Measurements from ENCODE around the gene PTTG2. TPM values are rescaled to one million over a fixed set of nuclear protein-coding genes. Genes with fewer than 3 reads are reported as not detected.

PTTG2 gene
- polyA plus RNA-seq, 1 of the 3 experiments (the other 2 are of a cell fraction), result not detected

GRCh38 chr4:37994569-37994968 lies 34.4 kb downstream of the PTTG2 start:
- ChIA-PET POLR2A (no interaction called here), CTCF (interaction anchor here (0.8 kb wide), 1 partner anchor 195 kb away, joined by 3 read pairs; no protein-coding TSS in a partner anchor)
- Histone ChIP-seq H3K79me2 (ENCODE audit: insufficient read depth) (peaks cover 10% of the 10 kb centered on the region), H3K27ac (ENCODE audit: low read depth in 2 of 2, low read length in 1 of 2) (no peak overlapping the region), H3K9me2 (no peaks in the 10 kb centered on the region), H3K36me3 (replicated peaks in 1 of 2; ENCODE audit: control insufficient read depth in 1 of 2, insufficient read depth in 2 of 2, low read length in 1 of 2) (no peaks in the 10 kb centered on the region), H4K20me1 (ENCODE audit: insufficient read depth) (no peaks in the 10 kb centered on the region), H3K9me3 (no peaks in the 10 kb centered on the region), H3K9ac (no peak overlapping the region), H3F3A (replicated peaks; ENCODE audit: insufficient read depth) (no peaks in the 10 kb centered on the region), H3K27me3 (ENCODE audit: insufficient read depth) (no peaks in the 10 kb centered on the region), H2AFZ (ENCODE audit: low read depth) (no peak overlapping the region), H3K4me3 (ENCODE audit: low read depth in 2 of 2, low read length in 1 of 2) (no peak overlapping the region), H3K4me1 (ENCODE audit: control insufficient read depth in 1 of 2, insufficient read depth in 2 of 2, low read depth in 1 of 2, low read length in 1 of 2) (no peaks in the 10 kb centered on the region; a peak in 1 of 4 replicates), H3K4me2 (no peak overlapping the region)
- TF ChIP-seq JUND (IDR thresholded peaks at IDR 0.05) (no peak), TAF1 (IDR thresholded peaks at IDR 0.05; ENCODE audit: borderline replicate concordance, low read depth, low read length) (no peak), EP300 (IDR thresholded peaks at IDR 0.05; ENCODE audit: borderline replicate concordance in 1 of 2, low read depth in 1 of 2, low read length in 1 of 2) (no peak), REST (IDR thresholded peaks at IDR 0.05; ENCODE audit: low read depth, low read length) (no peak), RAD21 (IDR thresholded peaks at IDR 0.05; ENCODE audit: low read length) (no peak), FOXM1 (IDR thresholded peaks at IDR 0.05; ENCODE audit: low read depth) (no peak), TEAD4 (IDR thresholded peaks at IDR 0.05; ENCODE audit: borderline replicate concordance, insufficient read depth) (no peak), RCOR1 (IDR thresholded peaks at IDR 0.05; ENCODE audit: low read length) (no peak), NFIC (IDR thresholded peaks at IDR 0.05; ENCODE audit: borderline replicate concordance) (no peak), PBX3 (IDR thresholded peaks at IDR 0.05) (no peak), EZH2phosphoT487 (IDR thresholded peaks at IDR 0.05; ENCODE audit: borderline replicate concordance, low read depth) (no peak), ZBTB33 (IDR thresholded peaks at IDR 0.05; ENCODE audit: borderline replicate concordance, low read depth) (no peak), MAX (IDR thresholded peaks at IDR 0.05; ENCODE audit: low read depth) (no peak), GABPA (IDR thresholded peaks at IDR 0.05; ENCODE audit: low read depth) (no peak), USF2 (IDR thresholded peaks at IDR 0.05; ENCODE audit: borderline replicate concordance, low read depth, low read length) (no peak), RXRA (IDR thresholded peaks at IDR 0.05; ENCODE audit: borderline replicate concordance, low read depth) (no peak), IRF3 (IDR thresholded peaks at IDR 0.05; ENCODE audit: low read depth, low read length) (no peak), RFX5 (IDR thresholded peaks at IDR 0.05; ENCODE audit: low read length) (no peak), TCF12 (IDR thresholded peaks at IDR 0.05) (no peak), USF1 (IDR thresholded peaks at IDR 0.05; ENCODE audit: borderline replicate concordance, low read depth) (no peak)
- DNase-seq, result no peak
- 96% methylated on average over 3 of the region's 3 CpGs for WGBS (ENCODE audit: low lambda C conversion rate)

Data from SK-N-SH (cell line).